Heart left ventricle (tissue), 13 donors: Measurements from ENCODE around the gene ITGA11.

ENCODE experiments used
- POLR2A ChIP-seq, 2 donors: fragments of 450-650 bp; IDR thresholded peaks; one replicate each; pipeline ENCODE4 v1.6.1; 2017; ENCODE audit warnings: antibody characterized with exemption in 2 of 2, mild to moderate bottlenecking in 2 of 2, moderate library complexity in 2 of 2
- TF ChIP-seq, protein P1 (sequence below), 12 donors: fragments of 200-600 bp; sonication (generic) in 4 of 12; IDR thresholded peaks; one replicate each; pipeline versions ENCODE4 v1.5.0 to v1.8.0; 2018 to 2022; ENCODE audit warnings: antibody characterized with exemption in 12 of 12, mild to moderate bottlenecking in 5 of 12
- donor health status: ischemic (EF 13 %, LVEDD 7.1; RV severe dilation, severe dysfunction).
- donor health status: DM: no; HTN: yes; CAD: no.
- donor health status: DM: no; HTN: no; CAD: no.
- donor health status: ischemic (EF 25% LVEDD 6.9; RV normal size, moderate dysfunction).
- donor health status: ischemic (EF 25% LVEDD 5.7; RV mildly dilated, moderate dysfunction).
- donor health status: ischemic (EF 35%, LVEDD 5.7; RV mildly dilated, moderate dysfunction).
- donor health status: nonischemic (EF 11% LVEDD 7.7; RV severe dilation, severe dysfunction).
- donor health status: DM: yes; HTN: yes; CAD: no.
- donor health status: PGD.
- donor health status: ischemic (EF 29% LVEDD 5.4; RV normal size, mild dysfunction).
- donor health status: nonischemic (EF 23%, LVEDD 6.1; RV moderate dilation, normal function).

DNA sequence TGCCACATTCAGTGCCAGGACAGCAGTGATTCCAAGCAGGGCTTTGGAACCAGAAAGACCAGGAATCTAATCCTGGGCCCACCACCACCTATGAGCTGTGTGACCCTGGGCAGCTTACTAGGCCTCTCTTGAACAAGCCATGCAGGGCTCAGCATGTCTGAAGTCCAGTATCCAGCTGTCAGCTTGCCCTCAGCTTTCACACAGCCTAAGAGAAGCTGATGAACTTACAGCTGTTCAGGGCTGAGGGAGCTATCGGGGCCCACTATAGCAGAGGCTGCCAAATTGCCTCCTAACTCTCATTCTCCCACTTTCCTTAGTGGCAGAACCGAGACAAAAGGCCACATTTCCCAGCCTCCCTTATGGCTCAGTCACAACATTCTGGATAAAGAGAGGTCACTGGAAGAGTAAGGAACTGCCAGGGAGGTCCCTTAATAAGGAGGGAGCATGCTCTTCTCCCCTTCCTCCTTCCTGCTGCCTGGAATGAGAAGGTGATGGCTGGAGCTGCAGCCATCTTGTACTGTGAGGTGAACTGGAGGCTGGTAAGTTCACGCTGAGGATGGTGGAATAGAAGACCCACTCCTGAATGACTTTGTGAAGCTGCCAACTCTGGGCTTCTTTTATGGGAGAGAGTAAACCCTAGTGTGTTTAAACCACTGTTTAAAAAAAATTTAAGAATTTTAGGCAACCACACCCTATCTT, 120.0 kb downstream of the ITGA11 start:
- TF ChIP-seq, protein P1, sequence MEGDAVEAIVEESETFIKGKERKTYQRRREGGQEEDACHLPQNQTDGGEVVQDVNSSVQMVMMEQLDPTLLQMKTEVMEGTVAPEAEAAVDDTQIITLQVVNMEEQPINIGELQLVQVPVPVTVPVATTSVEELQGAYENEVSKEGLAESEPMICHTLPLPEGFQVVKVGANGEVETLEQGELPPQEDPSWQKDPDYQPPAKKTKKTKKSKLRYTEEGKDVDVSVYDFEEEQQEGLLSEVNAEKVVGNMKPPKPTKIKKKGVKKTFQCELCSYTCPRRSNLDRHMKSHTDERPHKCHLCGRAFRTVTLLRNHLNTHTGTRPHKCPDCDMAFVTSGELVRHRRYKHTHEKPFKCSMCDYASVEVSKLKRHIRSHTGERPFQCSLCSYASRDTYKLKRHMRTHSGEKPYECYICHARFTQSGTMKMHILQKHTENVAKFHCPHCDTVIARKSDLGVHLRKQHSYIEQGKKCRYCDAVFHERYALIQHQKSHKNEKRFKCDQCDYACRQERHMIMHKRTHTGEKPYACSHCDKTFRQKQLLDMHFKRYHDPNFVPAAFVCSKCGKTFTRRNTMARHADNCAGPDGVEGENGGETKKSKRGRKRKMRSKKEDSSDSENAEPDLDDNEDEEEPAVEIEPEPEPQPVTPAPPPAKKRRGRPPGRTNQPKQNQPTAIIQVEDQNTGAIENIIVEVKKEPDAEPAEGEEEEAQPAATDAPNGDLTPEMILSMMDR (IDR thresholded peaks at IDR 0.05): no peak
- no peak for TF ChIP-seq POLR2A (IDR thresholded peaks at IDR 0.05)
